Neuron (in vitro differentiated cells): Measurements from ENCODE around the gene SYAP1.

Experiments
- H2AFZ ChIP-seq: one replicate; pipeline ENCODE4 v1.6.1; 2013; ENCODE audit warnings: low read depth, mild to moderate bottlenecking, inconsistent platforms, low read length, moderate library complexity
- H3K27me3 ChIP-seq: one replicate; pipeline ENCODE4 v1.6.1; 2013; ENCODE audit warnings: low read length; ENCODE audit not compliant: insufficient read depth
- H3K36me3 ChIP-seq: one replicate; pipeline ENCODE4 v1.6.1; 2013; ENCODE audit warnings: low read length; ENCODE audit not compliant: insufficient read depth
- H3K4me1 ChIP-seq: one replicate; pipeline ENCODE4 v1.6.1; 2013; ENCODE audit warnings: low read length; ENCODE audit not compliant: insufficient read depth
- H3K4me3 ChIP-seq: 2 replicates; pipeline ENCODE4 v1.5.1; 2013; ENCODE audit warnings: mild to moderate bottlenecking, low read length, moderate library complexity
- H3K9me3 ChIP-seq: one replicate; pipeline ENCODE4 v1.6.1; 2013; ENCODE audit warnings: low read length

The SYAP1 gene

DNA sequence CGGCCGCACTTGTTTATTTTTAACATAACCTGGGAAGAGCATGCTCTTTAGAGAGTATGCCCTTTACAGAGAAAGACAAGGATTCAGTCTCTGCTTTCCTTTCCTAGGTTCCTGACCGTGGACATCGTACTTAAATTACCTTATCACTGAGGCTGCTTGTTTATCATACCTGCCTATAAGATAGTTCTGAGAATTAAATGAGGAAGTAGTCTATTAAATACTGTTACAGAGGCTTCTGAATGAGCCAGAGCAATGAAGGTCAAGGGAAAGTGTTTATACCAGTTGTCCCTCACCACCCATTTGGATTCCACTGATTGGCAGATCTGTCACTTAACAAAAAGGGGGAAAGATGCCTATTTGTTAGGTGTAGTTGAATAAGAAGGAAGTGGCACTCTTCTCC, 76.9 kb downstream of the SYAP1 start:
- Histone ChIP-seq H3K36me3 (peaks cover 29% of the 10 kb centered on the region), H3K9me3 (no peaks in the 10 kb centered on the region), H3K27me3 (no peaks in the 10 kb centered on the region), H3K4me3 (no peak overlapping the region), H2AFZ (no peak overlapping the region), H3K4me1 (no peaks in the 10 kb centered on the region)

DNA sequence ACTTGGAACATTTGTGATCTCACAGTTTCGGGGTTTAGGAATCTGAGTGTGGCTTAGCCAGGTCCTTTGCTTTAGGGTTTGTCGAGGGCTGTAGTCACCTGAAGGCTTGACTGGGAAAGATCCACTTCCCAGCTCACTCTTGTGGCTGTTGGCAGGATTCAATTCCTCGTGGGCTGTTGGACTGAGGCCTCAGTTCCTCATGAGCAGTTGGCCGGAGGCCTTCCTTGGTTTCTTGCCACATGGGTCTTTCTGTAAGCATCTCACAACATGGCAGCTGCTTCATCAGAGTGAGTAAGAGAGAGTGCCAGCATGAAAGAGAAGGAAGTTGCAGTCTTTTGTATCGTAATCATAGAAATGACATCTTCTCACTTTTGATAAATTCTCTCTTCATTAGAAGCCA, 77.9 kb downstream of the SYAP1 start:
- Histone ChIP-seq H3K9me3 (no peaks in the 10 kb centered on the region), H3K4me1 (no peaks in the 10 kb centered on the region), H3K27me3 (no peaks in the 10 kb centered on the region), H3K4me3 (no peak overlapping the region), H2AFZ (no peak overlapping the region), H3K36me3 (peaks cover 23% of the 10 kb centered on the region)

DNA sequence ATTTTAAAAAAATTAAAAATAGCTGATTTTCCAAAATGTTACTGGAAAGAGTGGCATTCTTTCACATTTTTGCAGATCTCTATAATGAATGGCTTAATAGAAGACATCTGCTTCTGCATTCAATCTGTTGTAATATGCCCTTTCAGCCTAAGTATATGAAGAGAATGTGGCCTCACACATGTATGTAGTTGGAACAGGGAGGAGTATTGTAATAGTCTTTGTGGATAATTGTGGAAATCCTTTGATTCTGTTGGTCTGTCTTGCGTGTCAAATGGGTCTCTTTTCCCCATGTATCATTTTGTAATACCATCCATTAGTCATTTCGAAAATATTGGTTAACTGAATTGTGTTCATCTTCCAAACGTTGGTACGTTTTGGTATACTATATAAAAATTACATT, 78.4 kb downstream of the SYAP1 start:
- H3K4me3 ChIP-seq, result no peak overlapping the region
- H3K36me3 ChIP-seq, result peaks cover 23% of the 10 kb centered on the region
- H3K27me3 ChIP-seq, result no peaks in the 10 kb centered on the region
- H3K9me3 ChIP-seq, result no peaks in the 10 kb centered on the region
- no peaks in the 10 kb centered on the region for H3K4me1 ChIP-seq
- no peak overlapping the region for H2AFZ ChIP-seq

DNA sequence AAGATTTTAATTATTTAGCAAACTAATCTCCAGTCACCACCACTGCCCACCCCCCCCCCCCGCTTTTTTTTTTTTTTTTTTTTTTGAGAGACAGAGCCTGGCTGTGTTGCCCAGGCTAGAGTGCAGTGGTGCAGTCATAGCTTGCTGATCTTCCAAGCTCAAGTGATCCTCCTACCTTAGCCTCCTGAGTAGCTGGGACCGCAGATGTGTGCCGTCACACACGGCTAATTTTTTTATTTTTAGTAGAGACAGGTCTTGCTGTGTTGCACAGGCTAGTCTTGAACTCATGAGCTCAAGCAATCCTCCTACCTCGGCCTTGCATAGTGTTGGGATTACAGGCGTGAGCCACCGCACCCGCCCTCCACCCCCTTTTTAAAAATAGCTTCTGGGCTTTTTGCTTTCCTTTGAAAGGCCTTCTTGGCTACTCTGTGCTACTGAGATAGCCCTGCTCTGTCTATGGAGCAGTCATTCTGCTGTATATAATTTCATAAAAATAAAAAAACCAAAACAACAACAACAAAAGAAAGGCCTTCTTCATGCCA, 85.6 kb downstream of the SYAP1 start:
- H2AFZ ChIP-seq, result no peak overlapping the region
- peaks cover 3% of the 10 kb centered on the region for H3K36me3 ChIP-seq

DNA sequence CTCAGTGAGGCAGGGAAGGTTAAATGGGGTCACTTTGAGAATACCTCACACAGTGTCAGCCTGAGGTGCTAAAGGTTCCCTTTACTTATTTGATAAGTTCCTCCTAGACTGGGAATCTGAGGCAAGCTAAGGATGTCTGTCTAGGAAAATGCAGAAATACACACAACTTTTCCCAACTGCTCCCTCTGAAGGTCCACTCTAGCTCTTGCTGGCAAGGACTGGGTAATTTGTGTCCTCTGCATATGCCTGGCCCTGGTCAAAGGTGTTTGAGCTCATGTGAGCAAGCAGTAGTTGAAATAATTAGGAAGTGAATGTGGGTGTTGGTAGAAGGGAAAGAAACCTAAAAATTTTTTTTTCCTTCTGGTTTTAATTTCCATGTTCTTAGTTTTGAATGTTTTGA, 88.1 kb downstream of the SYAP1 start:
- H3K27me3 ChIP-seq, result no peaks in the 10 kb centered on the region
- H3K9me3 ChIP-seq, result no peaks in the 10 kb centered on the region
- H3K4me1 ChIP-seq, result no peaks in the 10 kb centered on the region
- H3K36me3 ChIP-seq, result peaks cover 3% of the 10 kb centered on the region
- no peak overlapping the region for H2AFZ ChIP-seq
- H3K4me3 ChIP-seq, result no peak overlapping the region

More for the DNA sequence above, 85.6 kb downstream of the SYAP1 start:
- Histone ChIP-seq H3K4me3 (no peak overlapping the region), H3K4me1 (no peaks in the 10 kb centered on the region), H3K27me3 (no peaks in the 10 kb centered on the region), H3K9me3 (no peaks in the 10 kb centered on the region)

DNA sequence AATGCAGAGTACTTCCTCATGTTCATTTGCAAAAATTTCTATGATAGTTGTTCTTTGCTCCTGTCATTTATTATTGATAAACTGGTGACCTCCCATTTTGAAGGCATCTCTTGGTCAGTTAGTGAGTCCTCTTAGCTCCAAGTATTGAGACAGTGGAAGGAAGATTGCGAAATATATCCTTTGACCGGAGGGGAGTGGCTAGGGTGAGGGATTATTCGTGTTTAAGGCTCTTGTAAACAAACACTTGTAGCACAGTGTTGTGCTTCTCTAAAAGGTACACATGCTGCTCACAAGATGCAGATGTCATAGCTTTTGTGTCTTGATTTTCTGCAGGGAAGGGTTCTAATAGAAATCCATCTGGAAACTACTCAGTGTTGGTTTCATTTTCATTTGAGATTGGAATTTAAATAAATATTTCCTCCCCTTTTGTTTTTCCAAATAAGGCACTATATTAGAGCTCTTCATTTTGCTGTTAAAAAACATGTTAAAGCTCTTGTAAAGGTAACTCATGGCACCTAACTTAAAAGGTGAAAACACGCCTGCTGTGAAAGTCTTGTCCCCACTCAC, 88.6 kb downstream of the SYAP1 start:
- Histone ChIP-seq H3K4me3 (no peak overlapping the region), H2AFZ (no peak overlapping the region), H3K36me3 (no peaks in the 10 kb centered on the region), H3K27me3 (no peaks in the 10 kb centered on the region), H3K4me1 (no peaks in the 10 kb centered on the region), H3K9me3 (no peaks in the 10 kb centered on the region)

DNA sequence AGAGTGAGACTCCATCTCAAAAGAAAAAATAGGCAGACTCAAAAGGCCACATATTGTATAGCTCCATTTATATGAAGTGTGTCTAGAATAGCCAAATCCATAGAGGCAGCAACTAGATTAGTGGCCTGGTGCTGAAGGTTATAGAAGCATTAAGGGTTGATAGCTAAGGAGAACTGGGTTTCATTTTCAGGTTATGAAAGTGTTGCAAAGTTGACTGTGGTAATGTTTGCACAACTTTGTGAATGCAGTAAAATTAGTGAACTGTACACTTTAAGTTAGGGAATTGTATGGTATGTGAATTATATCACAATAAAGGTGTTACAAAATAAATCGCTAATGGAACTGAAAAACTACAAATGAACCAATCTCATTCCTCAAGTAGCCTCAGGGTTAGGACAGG, 95.2 kb downstream of the SYAP1 start:
- H3K4me3 ChIP-seq, result no peak overlapping the region
- no peaks in the 10 kb centered on the region for H3K27me3 ChIP-seq
- no peak overlapping the region for H2AFZ ChIP-seq
- no peaks in the 10 kb centered on the region for H3K9me3 ChIP-seq
- peaks cover 8% of the 10 kb centered on the region for H3K36me3 ChIP-seq
- H3K4me1 ChIP-seq, result no peaks in the 10 kb centered on the region
